GM15510 (cell line): Measurements from ENCODE around the gene KIF13A.

Source experiments
- POLR2A ChIP-seq: IDR thresholded peaks from 3 replicates; pipeline ENCODE4 v1.6.1; 2011; ENCODE audit warnings: borderline replicate concordance; ENCODE audit not compliant: insufficient read length; ENCODE audit errors: extremely low read depth

KIF13A gene

DNA sequence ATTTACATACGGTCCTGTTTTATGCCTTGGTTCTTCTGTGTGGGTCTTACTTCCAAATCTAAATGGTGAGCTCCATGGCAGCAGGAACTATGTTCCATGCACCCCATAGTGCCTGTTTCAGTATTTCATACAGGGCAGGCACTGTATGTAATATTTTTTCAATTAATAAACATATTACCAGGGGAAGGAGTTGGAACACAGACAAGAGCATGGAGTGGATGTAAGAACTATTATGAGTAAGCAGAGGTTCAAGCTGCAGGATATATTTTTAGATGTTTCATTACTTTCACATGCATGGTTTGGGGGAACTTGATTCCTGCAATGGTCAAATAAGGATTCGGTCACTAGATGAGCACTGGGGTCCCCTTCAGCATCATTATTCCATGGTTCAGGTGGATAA is 108.3 kb downstream of the KIF13A start:
- TF ChIP-seq POLR2A = no peak

GRCh38 chr6:17878734-17879133 is 108.7 kb downstream of the KIF13A start:
- TF ChIP-seq POLR2A = no peak

GRCh38 chr6:17877895-17878440 is 109.5 kb downstream of the KIF13A start:
- no peak for TF ChIP-seq POLR2A

GRCh38 chr6:17877196-17877894 is 110.1 kb downstream of the KIF13A start:
- no peak for TF ChIP-seq POLR2A

- TF ChIP-seq POLR2A = no peak
Observed at GRCh38 chr6:17874753-17875152, 112.7 kb downstream of the KIF13A start.

GRCh38 chr6:17872908-17873307 is 114.5 kb downstream of the KIF13A start:
- no peak for TF ChIP-seq POLR2A

GRCh38 chr6:17871836-17872235 is 115.6 kb downstream of the KIF13A start:
- TF ChIP-seq POLR2A = no peak

GRCh38 chr6:17871189-17871519 is 116.3 kb downstream of the KIF13A start:
- no peak for TF ChIP-seq POLR2A

DNA sequence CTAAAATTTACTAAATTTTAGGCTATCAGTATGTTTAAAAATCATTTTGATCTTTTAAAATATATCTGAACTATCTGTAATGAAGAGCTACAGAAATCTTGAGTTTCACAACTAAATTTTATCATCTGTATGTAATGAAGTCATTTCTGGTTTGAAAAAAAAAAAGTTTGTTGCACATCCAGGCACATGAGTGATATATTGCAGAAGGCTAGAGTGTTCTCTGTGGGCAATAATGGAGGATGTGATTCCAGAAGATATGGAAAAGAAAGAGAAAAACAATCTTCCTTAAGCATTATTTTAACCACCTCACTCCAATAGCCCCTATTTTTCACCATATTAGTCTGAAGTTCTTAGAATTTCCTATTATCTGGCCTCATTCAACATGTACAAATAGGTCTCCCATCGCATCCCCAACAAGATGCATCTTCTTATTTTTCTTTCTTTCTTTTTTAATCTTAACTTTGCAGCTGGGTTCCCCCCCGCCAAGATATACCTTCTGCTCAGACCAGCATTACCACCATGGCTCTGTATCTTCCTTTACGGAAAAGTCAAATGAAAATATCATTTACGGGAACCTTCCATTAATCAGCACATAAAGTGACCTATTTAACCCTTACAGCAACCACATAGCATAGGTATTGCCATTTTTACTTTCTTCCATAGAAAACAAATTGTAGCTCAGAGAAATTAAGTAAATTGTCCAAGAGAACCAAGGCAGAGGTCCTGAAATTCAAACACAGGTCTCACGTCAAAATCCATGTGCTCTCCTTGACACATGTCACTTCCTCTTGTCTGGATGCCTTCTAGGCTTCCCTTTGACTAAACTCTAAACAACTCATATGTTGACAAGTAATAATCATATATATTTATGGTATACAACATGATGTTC is 116.9 kb downstream of the KIF13A start:
- TF ChIP-seq POLR2A = no peak

DNA sequence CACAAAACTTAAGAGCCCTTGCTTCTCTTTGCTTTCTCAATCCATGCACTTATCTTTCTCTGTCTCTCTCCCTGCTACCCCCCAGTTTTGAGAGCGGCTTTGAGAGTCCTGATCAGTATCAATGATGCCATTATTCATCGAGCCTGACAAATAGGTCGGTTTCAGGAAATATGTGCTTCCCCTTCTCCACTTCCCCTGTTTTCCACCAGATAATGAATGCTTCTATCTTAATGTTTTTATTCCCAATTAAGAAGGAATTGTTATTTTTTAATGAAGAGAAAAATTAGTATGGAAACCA is 117.7 kb downstream of the KIF13A start:
- TF ChIP-seq POLR2A = no peak

DNA sequence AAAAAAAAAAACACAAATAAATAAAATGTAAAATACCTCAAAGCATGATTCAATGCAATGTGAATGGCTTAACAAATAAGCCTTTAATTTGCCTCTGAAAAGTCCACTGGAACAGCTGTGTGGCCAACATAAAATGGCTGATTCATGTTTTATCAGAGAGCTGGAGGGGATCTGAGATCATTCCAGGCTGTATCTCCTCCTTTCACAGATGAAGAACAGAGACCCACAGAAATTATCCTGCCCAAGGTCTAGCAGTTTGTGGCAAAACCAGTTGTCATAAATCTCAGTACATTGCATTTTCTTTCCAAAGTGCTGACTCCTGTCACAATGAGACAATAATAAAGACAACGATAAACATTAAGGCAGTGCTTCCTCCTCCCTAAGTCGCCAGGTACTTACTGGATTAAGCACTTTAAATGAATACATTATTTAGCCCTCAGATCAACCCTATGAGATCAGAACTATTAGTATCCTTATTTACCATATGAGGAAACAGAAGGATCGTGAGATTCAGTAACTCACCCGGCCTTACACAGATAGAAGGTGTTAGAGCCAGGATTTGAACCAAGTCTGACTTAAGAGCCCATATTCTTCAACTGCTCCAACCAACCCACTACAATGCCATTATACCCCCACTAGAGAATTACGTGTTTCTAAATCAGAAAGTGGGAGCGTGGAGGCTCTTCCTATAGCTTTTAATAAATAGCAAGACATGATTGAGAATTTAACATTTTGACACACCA is 118.3 kb downstream of the KIF13A start:
- TF ChIP-seq POLR2A = no peak

- no peak for TF ChIP-seq POLR2A
Observed at GRCh38 chr6:17867880-17868279, 119.6 kb downstream of the KIF13A start.

DNA sequence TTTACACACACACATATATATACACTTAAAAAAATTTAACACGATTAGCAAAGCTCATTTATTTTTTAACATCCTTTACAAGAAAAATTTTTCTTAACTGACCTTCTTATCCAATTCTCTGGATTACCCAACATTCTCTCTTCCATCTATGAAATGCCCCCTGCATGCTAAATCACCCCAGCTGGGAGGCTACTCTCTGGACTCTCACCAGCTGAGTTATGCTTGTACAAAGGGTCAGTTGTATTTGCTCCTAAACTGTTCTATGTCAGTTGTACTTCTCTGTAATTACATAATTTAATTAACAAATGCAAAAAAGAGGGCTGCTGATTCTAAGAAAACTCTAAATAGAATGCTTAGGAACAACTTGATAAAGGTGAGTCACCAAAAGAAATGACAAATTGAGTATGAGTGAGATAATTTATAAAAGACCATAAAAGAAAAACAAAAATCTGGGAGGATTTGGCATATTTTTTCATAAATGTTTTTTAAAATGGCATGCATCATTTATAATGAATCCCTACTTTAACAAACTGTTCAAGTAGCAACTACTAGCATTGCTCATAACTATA is 120.5 kb downstream of the KIF13A start:
- no peak for TF ChIP-seq POLR2A

GRCh38 chr6:17865798-17866725 is 121.4 kb downstream of the KIF13A start:
- no peak for TF ChIP-seq POLR2A
